ENCODE measurements around the gene STARD9. TPM values are rescaled to one million over a fixed set of nuclear protein-coding genes. Genes with fewer than 3 reads are reported as not detected.

STARD9 gene
- total and polyA plus RNA-seq, 9 of the 15 experiments (the other 6 are each of a cell fraction or from before 2014, with no cell fraction given): 0.45 to 6.0 (median 3.6) TPM

DNA sequence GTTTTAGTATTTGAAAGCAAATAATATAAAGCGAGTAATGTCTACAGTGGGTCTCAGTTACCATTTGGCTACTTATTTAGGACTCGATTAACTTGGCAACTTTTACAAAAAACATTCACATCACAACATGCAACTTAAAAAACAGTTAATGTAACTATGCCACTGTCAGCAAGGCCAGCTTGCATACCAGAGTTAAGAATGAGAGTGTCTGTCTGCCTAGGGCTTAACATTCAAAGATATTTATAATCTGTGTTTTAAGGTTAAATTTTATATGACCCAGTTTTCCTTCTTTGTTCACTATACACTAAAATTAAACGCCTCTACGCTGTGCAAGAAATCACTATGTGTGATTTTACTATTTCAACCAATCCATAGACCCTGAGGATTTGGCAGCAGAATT is 166.7 kb downstream of the STARD9 start:
- TF ChIP-seq EP400 (IDR thresholded peaks at IDR 0.05): no peak
- Histone ChIP-seq H4K20me1 (replicated peaks; ENCODE audit: control insufficient read depth, insufficient read depth, low read length) (no peaks in the 10 kb centered on the region), H3K4me1 (replicated peaks in 1 of 2; ENCODE audit: control insufficient read depth in 2 of 2, insufficient read depth in 2 of 2, low read length in 2 of 2) (peaks cover 0 to 7% of the 10 kb centered on the region in 2 experiments; a peak in 2 of 5 replicates), H3K9ac (ENCODE audit: insufficient read depth in 1 of 2, low read depth in 2 of 2, low read length in 2 of 2) (no peak overlapping the region), H3K36me3 (ENCODE audit: control insufficient read depth, insufficient read depth, low read length) (peaks cover 4% of the 10 kb centered on the region; the same call in 1 of the 3 replicates), H3K4me2 (ENCODE audit: insufficient read depth, low read length) (no peak overlapping the region), H3K9me3 (replicated peaks; ENCODE audit: control insufficient read depth, insufficient read depth, low read depth, low read length) (no peaks in the 10 kb centered on the region), H3K27ac (ENCODE audit: extremely low read depth, low read depth, low read length) (no peak overlapping the region), H3K79me2 (ENCODE audit: control insufficient read depth, insufficient read depth, low read length) (peaks cover 3% of the 10 kb centered on the region; the same call in 1 of the 3 replicates), H3K27me3 (ENCODE audit: control insufficient read depth in 2 of 2, insufficient read depth in 2 of 2, low read length in 2 of 2) (no peaks in the 10 kb centered on the region), H3K9me1 (ENCODE audit: control insufficient read depth, insufficient read depth, low read length) (no peaks in the 10 kb centered on the region), H2AFZ (ENCODE audit: low read depth, low read length) (no peak overlapping the region), H3K4me3 (no peak overlapping the region)
- no TSS peak for BruUV-seq (replicated peaks)
- ATAC-seq (no peak), DNase-seq (ENCODE audit: extremely low read depth in 1 of 4, low spot score in 3 of 4) (no peak), FAIRE-seq (no peak)
- WGBS (ENCODE audit: insufficient coverage, low coverage, missing lambda C conversion rate): 69% methylated on average over 4 of the region's 4 CpGs
- POLR2A ChIA-PET: no interaction called here
- CTCF ChIA-PET (ENCODE audit: low intra/inter-chr PET ratio): no interaction called here
- intact Hi-C loops (cut with micrococcal nuclease): no loop called here
- in situ Hi-C loops (cut with MboI): no loop called here

DNA sequence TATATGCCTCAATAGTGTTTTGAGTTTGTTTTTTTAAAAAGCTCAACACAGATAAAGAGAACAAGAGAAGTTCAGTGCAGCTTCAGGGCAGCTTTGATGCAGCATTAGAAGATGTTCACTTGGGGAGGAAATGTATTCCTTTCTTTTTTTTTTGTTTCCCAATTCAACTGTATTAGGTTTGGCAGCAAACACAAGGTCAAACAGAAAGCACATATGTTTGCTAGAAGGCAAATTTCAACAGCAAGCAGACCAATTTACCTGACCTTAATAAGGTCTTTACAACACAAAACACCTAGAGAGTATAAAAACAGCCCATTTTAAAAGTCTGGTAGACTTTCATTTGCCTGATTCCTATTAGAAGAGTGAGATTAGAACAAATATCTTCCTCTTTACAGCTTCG is 168.8 kb downstream of the STARD9 start:
- H3K4me3 ChIP-seq: no peak overlapping the region
- H3K27me3 ChIP-seq (ENCODE audit: control insufficient read depth in 2 of 2, insufficient read depth in 2 of 2, low read length in 2 of 2): no peaks in the 10 kb centered on the region
- H3K27ac ChIP-seq (ENCODE audit: extremely low read depth, low read depth, low read length): no peak overlapping the region
- no peaks in the 10 kb centered on the region for H3K79me2 ChIP-seq (ENCODE audit: control insufficient read depth, insufficient read depth, low read length)
- intact Hi-C loops (cut with micrococcal nuclease): no loop called here
- no peak for DNase-seq (ENCODE audit: extremely low read depth in 1 of 4, low spot score in 3 of 4)
- 89% methylated on average over 1 of the region's 1 CpG for WGBS (ENCODE audit: insufficient coverage, low coverage, missing lambda C conversion rate)
- H4K20me1 ChIP-seq (replicated peaks; ENCODE audit: control insufficient read depth, insufficient read depth, low read length): no peaks in the 10 kb centered on the region
- H2AFZ ChIP-seq (ENCODE audit: low read depth, low read length): no peak overlapping the region
- in situ Hi-C loops (cut with MboI): no loop called here
- FAIRE-seq: no peak
- no peaks in the 10 kb centered on the region for H3K9me3 ChIP-seq (replicated peaks; ENCODE audit: control insufficient read depth, insufficient read depth, low read depth, low read length)
- no peaks in the 10 kb centered on the region for H3K9me1 ChIP-seq (ENCODE audit: control insufficient read depth, insufficient read depth, low read length)
- H3K4me1 ChIP-seq (replicated peaks in 1 of 2; ENCODE audit: control insufficient read depth in 2 of 2, insufficient read depth in 2 of 2, low read length in 2 of 2): no peaks in the 10 kb centered on the region
- no peak for ATAC-seq
- no peak overlapping the region for H3K4me2 ChIP-seq (ENCODE audit: insufficient read depth, low read length)
- BruUV-seq (replicated peaks): no TSS peak
- POLR2A ChIA-PET: interaction anchor here (0.6 to 0.7 kb wide), 2 partner anchors 95 to 320 kb away, joined by 3 read pairs; no protein-coding TSS in a partner anchor
- peaks cover 4% of the 10 kb centered on the region; the same call in 1 of the 3 replicates for H3K36me3 ChIP-seq (ENCODE audit: control insufficient read depth, insufficient read depth, low read length)
- CTCF ChIA-PET (ENCODE audit: low intra/inter-chr PET ratio): no interaction called here
- H3K9ac ChIP-seq (ENCODE audit: insufficient read depth in 1 of 2, low read depth in 2 of 2, low read length in 2 of 2): no peak overlapping the region
- TF ChIP-seq ZNF217 (CRISPR knock-in tag; IDR thresholded peaks at IDR 0.05): no peak
- TF ChIP-seq GTF2F1 (IDR thresholded peaks at IDR 0.05; ENCODE audit: low read depth, low read length): no peak
- no peak for TF ChIP-seq CHD1 (IDR thresholded peaks at IDR 0.05; ENCODE audit: low read length)
- no peak for TF ChIP-seq BCLAF1 (IDR thresholded peaks at IDR 0.05; ENCODE audit: borderline replicate concordance in 1 of 2, control insufficient read depth in 1 of 2, low read depth in 2 of 2, low read length in 1 of 2)
- TF ChIP-seq ETV5 (CRISPR knock-in tag; IDR thresholded peaks at IDR 0.05; ENCODE audit: low read depth): no peak
- TF ChIP-seq, protein P1, sequence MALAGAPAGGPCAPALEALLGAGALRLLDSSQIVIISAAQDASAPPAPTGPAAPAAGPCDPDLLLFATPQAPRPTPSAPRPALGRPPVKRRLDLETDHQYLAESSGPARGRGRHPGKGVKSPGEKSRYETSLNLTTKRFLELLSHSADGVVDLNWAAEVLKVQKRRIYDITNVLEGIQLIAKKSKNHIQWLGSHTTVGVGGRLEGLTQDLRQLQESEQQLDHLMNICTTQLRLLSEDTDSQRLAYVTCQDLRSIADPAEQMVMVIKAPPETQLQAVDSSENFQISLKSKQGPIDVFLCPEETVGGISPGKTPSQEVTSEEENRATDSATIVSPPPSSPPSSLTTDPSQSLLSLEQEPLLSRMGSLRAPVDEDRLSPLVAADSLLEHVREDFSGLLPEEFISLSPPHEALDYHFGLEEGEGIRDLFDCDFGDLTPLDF (CRISPR knock-in tag; IDR thresholded peaks at IDR 0.05): no peak
- no peak for TF ChIP-seq TFE3 (CRISPR knock-in tag; IDR thresholded peaks at IDR 0.05)
- TF ChIP-seq ZNF707 (CRISPR knock-in tag; conservative IDR thresholded peaks at IDR 0.05): no peak
